GM18517 (cell line): Measurements from ENCODE around the gene LUC7L.

Source experiments
- ATAC-seq: cut with Tn5 transposase; IDR thresholded peaks from one replicate; pipeline ENCODE4 v1.9.1; 2021; ENCODE audit warnings: mild to moderate bottlenecking, moderate library complexity; ENCODE audit not compliant: unreplicated experiment

LUC7L gene

GRCh38 chr16:152141-153128 is 76.8 kb downstream of the LUC7L start, which contains the start of gene HBZ:
HBZ (plus strand) TSS chr16:152644; CDS start chr16:152910, 266 bp downstream.
- no peak for ATAC-seq

GRCh38 chr16:149024-149660 is 80.1 kb downstream of the LUC7L start:
- ATAC-seq, result no peak

GRCh38 chr16:146646-147045 is 82.6 kb downstream of the LUC7L start:
- no peak for ATAC-seq

GRCh38 chr16:144797-145252 is 84.4 kb downstream of the LUC7L start:
- no peak for ATAC-seq

- ATAC-seq, result no peak
These were observed 85.8 kb downstream of the LUC7L start for GRCh38 chr16:143456-143855.

- ATAC-seq, result no peak
These were observed 86.2 kb downstream of the LUC7L start for GRCh38 chr16:143047-143446.

GRCh38 chr16:142405-142967 is 86.8 kb downstream of the LUC7L start:
- no peak for ATAC-seq

- no peak for ATAC-seq
These were observed 88.9 kb downstream of the LUC7L start for GRCh38 chr16:140175-140857.
